Kasumi-1 (cell line): Measurements from ENCODE around the gene AVPI1.
"Not testable (repeated sequence)": the region's sequence is repeated elsewhere in the genome, so short reads cannot be mapped to it uniquely, and the experiment has no call there.

Source experiments
- DNase-seq, 2 experiments: peaks; one replicate each; lab custom pipeline; 2025; lab: John Stamatoyannopoulos, UW

The AVPI1 gene

GRCh38 chr10:97683556-97684367 is 3.3 kb downstream of the AVPI1 start:
- peak; percentile 39 to 44 for DNase-seq

GRCh38 chr10:97682042-97682441 is 5.0 kb downstream of the AVPI1 start:
- DNase-seq: no peak

GRCh38 chr10:97679594-97679993 is 7.4 kb downstream of the AVPI1 start:
- DNase-seq: no peak

- peak; percentile 72 to 86 for DNase-seq
These were observed 10.1 kb downstream of the AVPI1 start for GRCh38 chr10:97676770-97677581.

- no peak for DNase-seq
These were observed 11.8 kb downstream of the AVPI1 start for GRCh38 chr10:97675222-97675621.

GRCh38 chr10:97673736-97674525 is 13.1 kb downstream of the AVPI1 start:
- peak; percentile 83 to 85 for DNase-seq

- DNase-seq: no peak
These were observed 17.5 kb downstream of the AVPI1 start for GRCh38 chr10:97669571-97669970.

GRCh38 chr10:97667463-97667862 is 19.6 kb downstream of the AVPI1 start:
- no peak for DNase-seq

- no peak for DNase-seq
These were observed 20.0 kb downstream of the AVPI1 start for GRCh38 chr10:97666992-97667391.

- no peak for DNase-seq
These were observed 22.7 kb downstream of the AVPI1 start for GRCh38 chr10:97664282-97664850.

- no peak for DNase-seq
These were observed 27.5 kb downstream of the AVPI1 start for GRCh38 chr10:97659589-97659988.

GRCh38 chr10:97656777-97657176 is 30.3 kb downstream of the AVPI1 start:
- no peak for DNase-seq

- no peak for DNase-seq
These were observed 35.3 kb downstream of the AVPI1 start for GRCh38 chr10:97651773-97652172.

GRCh38 chr10:97650726-97651125 is 36.3 kb downstream of the AVPI1 start:
- no peak for DNase-seq

- not testable (repeated sequence) for DNase-seq
These were observed 37.7 kb downstream of the AVPI1 start for GRCh38 chr10:97649405-97649750.

- peak; percentile 65 to 69 for DNase-seq
These were observed 38.3 kb downstream of the AVPI1 start for GRCh38 chr10:97648562-97649404.

- no peak for DNase-seq
These were observed 39.5 kb downstream of the AVPI1 start for GRCh38 chr10:97647556-97647955.

GRCh38 chr10:97644936-97645335 is 42.1 kb downstream of the AVPI1 start:
- DNase-seq: no peak

- DNase-seq: no peak
These were observed 43.5 kb downstream of the AVPI1 start for GRCh38 chr10:97643441-97643985.

- DNase-seq: not testable (repeated sequence)
These were observed 44.4 kb downstream of the AVPI1 start for GRCh38 chr10:97642471-97643159.
